ENCODE results near the gene MILR1. TPM values are rescaled to one million over a fixed set of nuclear protein-coding genes. Genes with fewer than 3 reads are reported as not detected.

MILR1 gene
- total RNA-seq, 4 donors from 2014 or later, result 3.1 to 27.0 (median 6.4) TPM

GRCh38 chr17:64471440-64471839 is 22.5 kb downstream of the MILR1 start:
- Histone ChIP-seq H3K4me1 (no peaks in the 10 kb centered on the region), H3K27ac (no peak overlapping the region), H3K27me3 (no peaks in the 10 kb centered on the region), H3K36me3 (peaks cover 0 to 13% (median 0%) of the 10 kb centered on the region in 3 donors), H3K9me3 (no peaks in the 10 kb centered on the region), H3K4me3 (no peak overlapping the region)
- 89 to 94% methylated on average over 3 of the region's 3 CpGs for WGBS, 2 donors
- TF ChIP-seq POLR2A (IDR thresholded peaks at IDR 0.05), result no peak
- no peak for TF ChIP-seq CTCF (IDR thresholded peaks at IDR 0.05)
- no peak for TF ChIP-seq EP300 (IDR thresholded peaks at IDR 0.05)
- no peak for DNase-seq (ENCODE audit: low spot score in 2 of 2)

GRCh38 chr17:64472564-64472963 is 23.6 kb downstream of the MILR1 start:
- Histone ChIP-seq H3K36me3 (peaks cover 0 to 19% (median 0%) of the 10 kb centered on the region in 3 donors), H3K4me3 (no peak overlapping the region), H3K27me3 (no peaks in the 10 kb centered on the region), H3K27ac (no peak overlapping the region), H3K4me1 (no peaks in the 10 kb centered on the region), H3K9me3 (no peaks in the 10 kb centered on the region)
- no peak for DNase-seq (ENCODE audit: low spot score in 2 of 2)
- TF ChIP-seq POLR2A (IDR thresholded peaks at IDR 0.05) (no peak), EP300 (IDR thresholded peaks at IDR 0.05) (no peak), CTCF (IDR thresholded peaks at IDR 0.05) (no peak)
- WGBS, 2 donors, result 86 to 95% methylated on average over 2 of the region's 2 CpGs

- 12 to 20% methylated on average over 1 of the region's 1 CpG for WGBS, 2 donors
- H3K36me3 ChIP-seq, result peaks cover 0 to 48% (median 0%) of the 10 kb centered on the region in 3 donors
- H3K9me3 ChIP-seq, result no peaks in the 10 kb centered on the region
- H3K4me3 ChIP-seq, result no peak overlapping the region
- H3K27me3 ChIP-seq, result no peaks in the 10 kb centered on the region
- TF ChIP-seq CTCF (IDR thresholded peaks at IDR 0.05) (no peak), EP300 (IDR thresholded peaks at IDR 0.05) (no peak), POLR2A (IDR thresholded peaks at IDR 0.05) (no peak)
- H3K27ac ChIP-seq, result no peak overlapping the region
- H3K4me1 ChIP-seq, result no peaks in the 10 kb centered on the region
- DNase-seq (ENCODE audit: low spot score in 2 of 2), result no peak
Measured at GRCh38 chr17:64477849-64478248, 28.9 kb downstream of the MILR1 start.

GRCh38 chr17:64480951-64481350 is 32.0 kb downstream of the MILR1 start:
- Histone ChIP-seq H3K4me1 (no peaks in the 10 kb centered on the region), H3K36me3 (peaks cover 0 to 79% (median 0%) of the 10 kb centered on the region in 3 donors), H3K27me3 (no peaks in the 10 kb centered on the region), H3K27ac (no peak overlapping the region), H3K9me3 (no peaks in the 10 kb centered on the region), H3K4me3 (no peak overlapping the region)
- no peak for DNase-seq (ENCODE audit: low spot score in 2 of 2)
- TF ChIP-seq CTCF (IDR thresholded peaks at IDR 0.05) (no peak), EP300 (IDR thresholded peaks at IDR 0.05) (no peak), POLR2A (IDR thresholded peaks at IDR 0.05) (no peak)
- 93 to 100% methylated on average over 1 of the region's 1 CpG for WGBS, 2 donors

- no peak for TF ChIP-seq CTCF (IDR thresholded peaks at IDR 0.05)
- TF ChIP-seq EP300 (IDR thresholded peaks at IDR 0.05), result no peak
- no peak for TF ChIP-seq POLR2A (IDR thresholded peaks at IDR 0.05)
- no peaks in the 10 kb centered on the region for H3K27me3 ChIP-seq
- no peaks in the 10 kb centered on the region for H3K9me3 ChIP-seq
- H3K27ac ChIP-seq, result no peak overlapping the region
- DNase-seq (ENCODE audit: low spot score in 2 of 2), result no peak
- H3K4me3 ChIP-seq, result no peak overlapping the region
- no peaks in the 10 kb centered on the region for H3K4me1 ChIP-seq
- H3K36me3 ChIP-seq, result peaks cover 0 to 89% (median 0%) of the 10 kb centered on the region in 3 donors
- 92 to 93% methylated on average over 3 of the region's 3 CpGs for WGBS, 2 donors
Measured at GRCh38 chr17:64484380-64484779, 35.5 kb downstream of the MILR1 start.
